Measurements from ENCODE around the gene ITGA5. TPM values are rescaled to one million over a fixed set of nuclear protein-coding genes. Genes with fewer than 3 reads are reported as not detected.

The ITGA5 gene
- total and polyA plus RNA-seq, 2 experiments from 2014 or later: 402 to 496 TPM

GRCh38 chr12:54426690-54427089 lies 7.6 kb upstream of the ITGA5 start:
- Histone ChIP-seq H3K9ac (no peak overlapping the region), H3K9me2 (ENCODE audit: insufficient read depth) (no peaks in the 10 kb centered on the region), H3K27ac (no peak overlapping the region), H3K36me3 (ENCODE audit: low read depth) (no peaks in the 10 kb centered on the region), H3K9me3 (ENCODE audit: low read depth) (no peaks in the 10 kb centered on the region), H3F3A (ENCODE audit: insufficient read depth) (peaks cover 45% of the 10 kb centered on the region), H4K20me1 (ENCODE audit: insufficient read depth) (no peaks in the 10 kb centered on the region), H3K27me3 (replicated peaks; ENCODE audit: insufficient read depth) (no peaks in the 10 kb centered on the region), H3K4me1 (ENCODE audit: insufficient read depth) (peaks cover 58% of the 10 kb centered on the region), H3K4me3 (no peak overlapping the region), H3K79me2 (ENCODE audit: insufficient read depth) (no peaks in the 10 kb centered on the region), H3K4me2 (ENCODE audit: unreplicated experiment) (no peak overlapping the region), H2AFZ (no peak overlapping the region)
- TF ChIP-seq EZH2phosphoT487 (IDR thresholded peaks at IDR 0.05; ENCODE audit: insufficient read depth, low read depth): no peak
- TF ChIP-seq EZH2 (IDR thresholded peaks at IDR 0.05; ENCODE audit: insufficient read depth, poor library complexity, severe bottlenecking): no peak
- DNase-seq: no peak
- WGBS, 2 experiments (ENCODE audit: low coverage in 1 of 2, low lambda C conversion rate in 2 of 2, missing lambda C conversion rate in 2 of 2): 93 to 97% methylated on average over 3 of the region's 3 CpGs
- in situ Hi-C loops (cut with MboI): no loop called here

GRCh38 chr12:54425702-54426101 lies 6.6 kb upstream of the ITGA5 start:
- 5 to 13% methylated on average over 2 of the region's 2 CpGs for WGBS, 2 experiments (ENCODE audit: low coverage in 1 of 2, low lambda C conversion rate in 2 of 2, missing lambda C conversion rate in 2 of 2)
- H2AFZ ChIP-seq: no peak overlapping the region
- no peaks in the 10 kb centered on the region for H3K9me2 ChIP-seq (ENCODE audit: insufficient read depth)
- H3K4me1 ChIP-seq (ENCODE audit: insufficient read depth): peaks cover 63% of the 10 kb centered on the region
- peaks cover 44% of the 10 kb centered on the region for H3F3A ChIP-seq (ENCODE audit: insufficient read depth)
- H3K4me2 ChIP-seq (ENCODE audit: unreplicated experiment): no peak overlapping the region
- H3K79me2 ChIP-seq (ENCODE audit: insufficient read depth): no peaks in the 10 kb centered on the region
- no peaks in the 10 kb centered on the region for H4K20me1 ChIP-seq (ENCODE audit: insufficient read depth)
- in situ Hi-C loops (cut with MboI): no loop called here
- H3K4me3 ChIP-seq: no peak overlapping the region
- H3K27me3 ChIP-seq (replicated peaks; ENCODE audit: insufficient read depth): no peaks in the 10 kb centered on the region
- H3K9me3 ChIP-seq (ENCODE audit: low read depth): no peaks in the 10 kb centered on the region
- no peaks in the 10 kb centered on the region for H3K36me3 ChIP-seq (ENCODE audit: low read depth)
- H3K9ac ChIP-seq: no peak overlapping the region
- no peak overlapping the region for H3K27ac ChIP-seq
- TF ChIP-seq EZH2 (IDR thresholded peaks at IDR 0.05; ENCODE audit: insufficient read depth, poor library complexity, severe bottlenecking) (no peak), EZH2phosphoT487 (IDR thresholded peaks at IDR 0.05; ENCODE audit: insufficient read depth, low read depth) (no peak)
- DNase-seq: no peak

GRCh38 chr12:54424224-54424623 lies 5.2 kb upstream of the ITGA5 start:
- no peak for TF ChIP-seq EZH2phosphoT487 (IDR thresholded peaks at IDR 0.05; ENCODE audit: insufficient read depth, low read depth)
- no peak for TF ChIP-seq EZH2 (IDR thresholded peaks at IDR 0.05; ENCODE audit: insufficient read depth, poor library complexity, severe bottlenecking)
- H3K27ac ChIP-seq: peak overlapping the region; percentile 44
- in situ Hi-C loops (cut with MboI): no loop called here
- H3K4me2 ChIP-seq (ENCODE audit: unreplicated experiment): peak overlapping the region; percentile 12
- H3K4me1 ChIP-seq (ENCODE audit: insufficient read depth): peaks cover 72% of the 10 kb centered on the region
- no peaks in the 10 kb centered on the region for H3K9me2 ChIP-seq (ENCODE audit: insufficient read depth)
- H3K79me2 ChIP-seq (ENCODE audit: insufficient read depth): peaks cover 11% of the 10 kb centered on the region
- H3K4me3 ChIP-seq: no peak overlapping the region
- H4K20me1 ChIP-seq (ENCODE audit: insufficient read depth): no peaks in the 10 kb centered on the region
- H3F3A ChIP-seq (ENCODE audit: insufficient read depth): peaks cover 49% of the 10 kb centered on the region
- H3K9me3 ChIP-seq (ENCODE audit: low read depth): no peaks in the 10 kb centered on the region
- peak; percentile 54 for DNase-seq
- no peaks in the 10 kb centered on the region for H3K36me3 ChIP-seq (ENCODE audit: low read depth)
- H3K9ac ChIP-seq: no peak overlapping the region
- WGBS, 2 experiments (ENCODE audit: low coverage in 1 of 2, low lambda C conversion rate in 2 of 2, missing lambda C conversion rate in 2 of 2): 22 to 32% methylated on average over 3 of the region's 3 CpGs
- H3K27me3 ChIP-seq (replicated peaks; ENCODE audit: insufficient read depth): no peaks in the 10 kb centered on the region
- no peak overlapping the region for H2AFZ ChIP-seq

GRCh38 chr12:54423816-54424150 lies 4.7 kb upstream of the ITGA5 start:
- WGBS, 2 experiments (ENCODE audit: low coverage in 1 of 2, low lambda C conversion rate in 2 of 2, missing lambda C conversion rate in 2 of 2): 71 to 75% methylated on average over 5 of the region's 5 CpGs
- no peak for DNase-seq
- peak overlapping the region; percentile 44 for H3K27ac ChIP-seq

GRCh38 chr12:54421879-54422250 lies 2.8 kb upstream of the ITGA5 start:
- Histone ChIP-seq H3K4me3 (no peak overlapping the region), H3F3A (ENCODE audit: insufficient read depth) (peaks cover 41% of the 10 kb centered on the region), H3K9me3 (ENCODE audit: low read depth) (no peaks in the 10 kb centered on the region), H3K79me2 (ENCODE audit: insufficient read depth) (peaks cover 34% of the 10 kb centered on the region), H3K4me2 (ENCODE audit: unreplicated experiment) (peak overlapping the region; percentile 86), H3K9me2 (ENCODE audit: insufficient read depth) (no peaks in the 10 kb centered on the region), H3K9ac (no peak overlapping the region; the same call in 1 of the 2 replicates), H3K4me1 (ENCODE audit: insufficient read depth) (peaks cover 59% of the 10 kb centered on the region), H3K36me3 (ENCODE audit: low read depth) (no peaks in the 10 kb centered on the region), H3K27me3 (replicated peaks; ENCODE audit: insufficient read depth) (no peaks in the 10 kb centered on the region), H4K20me1 (ENCODE audit: insufficient read depth) (peaks cover under 1% of the 10 kb centered on the region; the same call in 1 of the 2 replicates), H3K27ac (peak overlapping the region; percentile 98), H2AFZ (no peak overlapping the region)
- TF ChIP-seq EZH2 (IDR thresholded peaks at IDR 0.05; ENCODE audit: insufficient read depth, poor library complexity, severe bottlenecking) (no peak), EZH2phosphoT487 (IDR thresholded peaks at IDR 0.05; ENCODE audit: insufficient read depth, low read depth) (no peak)
- in situ Hi-C loops (cut with MboI): no loop called here
- no peak for DNase-seq
- 87 to 89% methylated on average over 2 of the region's 2 CpGs for WGBS, 2 experiments (ENCODE audit: low coverage in 1 of 2, low lambda C conversion rate in 2 of 2, missing lambda C conversion rate in 2 of 2)

More at GRCh38 chr12:54423816-54424150, 4.7 kb upstream of the ITGA5 start:
- H3K4me3 ChIP-seq: no peak overlapping the region
- peak overlapping the region; percentile 12 for H3K4me2 ChIP-seq (ENCODE audit: unreplicated experiment)
- H3K4me1 ChIP-seq (ENCODE audit: insufficient read depth): peaks cover 67% of the 10 kb centered on the region
- H3K9me3 ChIP-seq (ENCODE audit: low read depth): no peaks in the 10 kb centered on the region
- H3K36me3 ChIP-seq (ENCODE audit: low read depth): no peaks in the 10 kb centered on the region
- no peak overlapping the region for H3K9ac ChIP-seq
- H4K20me1 ChIP-seq (ENCODE audit: insufficient read depth): no peaks in the 10 kb centered on the region
- H3K9me2 ChIP-seq (ENCODE audit: insufficient read depth): no peaks in the 10 kb centered on the region
- in situ Hi-C loops (cut with MboI): no loop called here
- peaks cover 15% of the 10 kb centered on the region for H3K79me2 ChIP-seq (ENCODE audit: insufficient read depth)
- TF ChIP-seq EZH2phosphoT487 (IDR thresholded peaks at IDR 0.05; ENCODE audit: insufficient read depth, low read depth): no peak
- no peak for TF ChIP-seq EZH2 (IDR thresholded peaks at IDR 0.05; ENCODE audit: insufficient read depth, poor library complexity, severe bottlenecking)
- H3K27me3 ChIP-seq (replicated peaks; ENCODE audit: insufficient read depth): no peaks in the 10 kb centered on the region
- no peak overlapping the region for H2AFZ ChIP-seq
- peaks cover 45% of the 10 kb centered on the region for H3F3A ChIP-seq (ENCODE audit: insufficient read depth)
